Measurements from ENCODE around the gene ARHGAP22. TPM values are rescaled to one million over a fixed set of nuclear protein-coding genes. Genes with fewer than 3 reads are reported as not detected.
A peak's percentile ranks its signal among the peaks of the same experiment; 100 is the strongest.
"Not testable (repeated sequence)": the region's sequence is repeated elsewhere in the genome, so short reads cannot be mapped to it uniquely, and the experiment has no call there.

Gene ARHGAP22
- total and polyA plus RNA-seq, 8 donors = 2.2 to 10.4 (median 2.8) TPM

DNA sequence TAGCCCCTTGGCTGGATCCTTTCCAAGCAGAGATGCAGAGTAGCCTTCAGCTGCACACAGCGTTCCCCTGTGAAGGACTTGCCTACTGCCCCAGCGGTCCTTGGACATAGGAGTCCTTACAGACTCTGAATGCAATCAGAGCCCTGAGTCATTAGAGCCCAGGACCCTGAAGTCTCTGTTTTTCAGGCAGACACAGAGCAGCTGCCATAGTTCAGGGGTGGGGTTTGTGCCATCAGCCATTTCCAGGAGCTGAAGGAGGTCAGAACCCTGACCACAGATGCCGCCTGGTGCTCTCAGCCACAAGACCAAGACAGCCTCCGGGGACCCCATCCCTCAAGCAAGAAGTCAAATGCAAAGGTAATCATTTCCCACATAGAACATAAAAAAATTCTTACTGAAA is 47.0 kb upstream of the ARHGAP22 start:
- Histone ChIP-seq H3K4me1 (peaks cover 6 to 22% of the 10 kb centered on the region in 2 donors), H3K4me3 (peak overlapping the region in 1 of 2 donors; percentile 6), H3K27ac (no peak overlapping the region), H3K9me3 (no peaks in the 10 kb centered on the region), H3K27me3 (peaks cover 0 to 38% of the 10 kb centered on the region in 2 donors), H3K36me3 (no peaks in the 10 kb centered on the region)
- TF ChIP-seq, protein P1, sequence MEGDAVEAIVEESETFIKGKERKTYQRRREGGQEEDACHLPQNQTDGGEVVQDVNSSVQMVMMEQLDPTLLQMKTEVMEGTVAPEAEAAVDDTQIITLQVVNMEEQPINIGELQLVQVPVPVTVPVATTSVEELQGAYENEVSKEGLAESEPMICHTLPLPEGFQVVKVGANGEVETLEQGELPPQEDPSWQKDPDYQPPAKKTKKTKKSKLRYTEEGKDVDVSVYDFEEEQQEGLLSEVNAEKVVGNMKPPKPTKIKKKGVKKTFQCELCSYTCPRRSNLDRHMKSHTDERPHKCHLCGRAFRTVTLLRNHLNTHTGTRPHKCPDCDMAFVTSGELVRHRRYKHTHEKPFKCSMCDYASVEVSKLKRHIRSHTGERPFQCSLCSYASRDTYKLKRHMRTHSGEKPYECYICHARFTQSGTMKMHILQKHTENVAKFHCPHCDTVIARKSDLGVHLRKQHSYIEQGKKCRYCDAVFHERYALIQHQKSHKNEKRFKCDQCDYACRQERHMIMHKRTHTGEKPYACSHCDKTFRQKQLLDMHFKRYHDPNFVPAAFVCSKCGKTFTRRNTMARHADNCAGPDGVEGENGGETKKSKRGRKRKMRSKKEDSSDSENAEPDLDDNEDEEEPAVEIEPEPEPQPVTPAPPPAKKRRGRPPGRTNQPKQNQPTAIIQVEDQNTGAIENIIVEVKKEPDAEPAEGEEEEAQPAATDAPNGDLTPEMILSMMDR (IDR thresholded peaks at IDR 0.05) = no peak
- intact Hi-C loops (cut with DNase I) = loop anchor here in 1 of 2 donors (10.0 kb wide), 1 partner anchor 863 kb away; no protein-coding TSS in a partner anchor
- DNase-seq (no peak), ATAC-seq (no peak)

DNA sequence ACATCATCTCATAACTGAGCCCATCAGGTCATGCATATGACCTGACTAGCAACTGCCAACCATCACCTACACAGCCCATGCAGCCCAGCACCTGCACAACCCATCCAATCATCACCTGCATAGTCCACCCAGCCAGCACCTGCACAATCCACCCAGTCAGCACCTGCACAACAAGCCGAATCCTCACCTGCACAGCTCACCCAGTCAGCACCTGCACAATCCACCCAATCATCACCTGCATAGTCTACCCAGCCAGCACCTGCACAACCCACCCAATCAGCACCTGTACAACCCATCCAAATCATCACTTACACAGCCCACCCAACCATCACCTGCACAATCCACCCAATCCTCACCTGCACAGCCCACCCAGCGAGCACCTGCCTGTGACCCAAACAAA is 46.4 kb upstream of the ARHGAP22 start:
- TF ChIP-seq, protein P1 (IDR thresholded peaks at IDR 0.05) = no peak
- no peak for ATAC-seq
- intact Hi-C loops (cut with DNase I) = loop anchor here in 1 of 2 donors (10.0 kb wide), 1 partner anchor 864 kb away; no protein-coding TSS in a partner anchor

DNA sequence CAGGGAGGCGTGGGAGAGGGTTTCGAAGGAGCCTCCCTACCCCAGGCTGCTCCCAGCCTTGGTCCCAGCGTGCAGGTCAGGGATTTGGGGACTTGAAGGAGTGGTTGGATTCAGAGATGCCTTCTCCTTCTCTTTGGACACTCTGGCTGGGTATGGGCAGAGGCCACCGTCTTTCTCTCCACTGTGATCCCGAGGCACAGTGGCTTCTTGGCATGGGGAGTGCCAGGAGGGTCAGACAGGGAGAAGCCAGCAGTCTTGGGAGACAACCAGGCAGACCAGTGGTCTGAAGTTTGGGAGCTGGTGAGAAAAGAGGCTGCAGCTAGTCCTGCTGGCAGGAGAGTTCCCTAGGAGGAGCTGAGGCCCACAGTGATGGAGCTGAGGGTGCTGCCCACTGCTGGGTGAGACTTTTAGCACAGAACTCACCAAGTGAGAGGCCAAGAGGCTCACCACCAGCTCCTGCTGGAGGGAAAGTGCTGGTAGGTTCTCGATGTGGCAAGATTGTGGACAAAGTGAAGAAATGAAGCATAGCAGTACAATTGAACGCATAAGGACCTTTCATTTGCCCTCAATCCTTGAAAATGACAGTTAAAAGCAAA is 44.6 kb upstream of the ARHGAP22 start:
- H3K4me3 ChIP-seq = no peak overlapping the region
- ATAC-seq (no peak), DNase-seq (peak in 1 of 4 donors; percentile 44)
- peaks cover 0 to 7% of the 10 kb centered on the region in 2 donors for H3K4me1 ChIP-seq
- intact Hi-C loops (cut with DNase I) = no loop called here
- H3K27ac ChIP-seq = no peak overlapping the region
- H3K36me3 ChIP-seq = no peaks in the 10 kb centered on the region
- peaks cover 0 to 22% of the 10 kb centered on the region in 2 donors for H3K27me3 ChIP-seq
- H3K9me3 ChIP-seq = no peaks in the 10 kb centered on the region
- TF ChIP-seq, protein P1 (IDR thresholded peaks at IDR 0.05) = no peak

More for the DNA sequence above, 46.4 kb upstream of the ARHGAP22 start:
- Histone ChIP-seq H3K4me1 (peaks cover 6 to 17% of the 10 kb centered on the region in 2 donors), H3K36me3 (no peaks in the 10 kb centered on the region), H3K27me3 (peaks cover 0 to 33% of the 10 kb centered on the region in 2 donors), H3K27ac (no peak overlapping the region), H3K9me3 (no peaks in the 10 kb centered on the region), H3K4me3 (no peak overlapping the region)
- no peak for DNase-seq

DNA sequence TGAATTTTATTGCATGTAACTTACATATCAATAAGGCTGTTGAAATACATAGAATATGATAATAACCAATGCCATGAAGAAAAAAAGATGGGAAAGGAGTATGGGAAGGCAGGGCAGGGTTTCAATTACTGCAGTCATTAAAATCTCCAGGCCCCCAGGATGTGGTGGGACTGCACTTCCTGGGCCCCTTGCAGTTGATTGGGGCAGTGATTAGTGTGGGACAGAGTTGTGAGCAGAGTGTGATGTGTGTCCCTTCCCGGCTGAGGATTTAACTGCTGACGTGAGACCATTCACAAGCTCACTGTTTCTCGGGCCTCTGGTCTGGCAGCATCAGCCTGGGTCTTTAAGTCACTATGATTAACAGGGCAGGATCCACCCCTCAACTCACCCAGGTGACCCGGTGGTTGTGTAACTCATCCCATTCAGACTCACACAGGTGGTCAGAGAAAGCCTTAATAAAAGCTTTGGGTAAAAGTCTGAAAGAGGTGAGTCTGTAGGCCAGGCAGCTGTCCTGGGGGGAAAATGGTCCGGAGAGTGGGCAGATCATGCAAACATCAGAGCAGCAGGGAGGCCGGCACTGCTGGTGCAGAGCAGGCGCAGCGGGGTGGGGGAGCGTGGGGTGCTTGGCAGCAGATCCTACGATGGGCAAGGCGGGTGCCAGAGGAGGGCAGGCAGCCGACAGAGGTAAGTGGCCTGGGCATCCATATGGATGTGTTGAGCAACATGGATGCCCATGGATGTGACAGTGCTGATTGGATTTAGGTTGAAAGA is 43.5 kb upstream of the ARHGAP22 start:
- intact Hi-C loops (cut with DNase I) = no loop called here
- Histone ChIP-seq H3K4me1 (peaks cover 0 to 7% of the 10 kb centered on the region in 2 donors), H3K36me3 (no peaks in the 10 kb centered on the region), H3K4me3 (no peak overlapping the region), H3K27me3 (peaks cover 0 to 11% of the 10 kb centered on the region in 2 donors), H3K27ac (no peak overlapping the region), H3K9me3 (no peaks in the 10 kb centered on the region)
- ATAC-seq (no peak), DNase-seq (no peak)
- TF ChIP-seq, protein P1 (IDR thresholded peaks at IDR 0.05) = no peak

DNA sequence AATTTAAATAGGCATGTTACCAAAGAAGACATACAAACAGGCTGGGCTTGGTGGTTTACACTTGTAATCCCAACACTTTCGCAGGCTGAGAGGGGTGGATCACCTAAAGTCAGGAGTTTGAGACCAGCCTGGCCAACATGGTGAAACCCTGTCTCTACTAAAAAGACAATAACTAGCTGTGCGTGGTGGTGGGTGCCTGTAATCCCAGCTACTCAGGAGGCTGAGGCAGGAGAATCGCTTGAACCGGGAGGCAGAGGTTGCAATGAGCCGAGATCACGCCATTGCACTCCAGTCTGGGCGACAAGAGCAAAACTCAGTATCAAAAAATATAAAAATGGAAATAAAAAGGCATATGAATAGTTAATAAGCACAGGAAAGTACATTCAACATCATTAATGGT is 42.2 kb upstream of the ARHGAP22 start:
- H3K9me3 ChIP-seq; DNase-seq; H3K27me3 ChIP-seq; ATAC-seq; H3K4me3 ChIP-seq; H3K36me3 ChIP-seq; H3K4me1 ChIP-seq; intact Hi-C loops (cut with DNase I); H3K27ac ChIP-seq: not testable (repeated sequence)
